ENCODE results near the gene C1QL4. TPM values are rescaled to one million over a fixed set of nuclear protein-coding genes. Genes with fewer than 3 reads are reported as not detected.

C1QL4 gene
- total and polyA plus RNA-seq, 2 of the 8 experiments (the other 6 are each of a cell fraction or from before 2014, with no cell fraction given), result 0.28 to 0.63 TPM

- TF ChIP-seq KDM1A (IDR thresholded peaks at IDR 0.05; ENCODE audit: borderline replicate concordance, low read length), result no peak
- TF ChIP-seq PHF8 (conservative IDR thresholded peaks at IDR 0.05; ENCODE audit: low read depth, low read length), result no peak
- no peak for TF ChIP-seq CHD1 (IDR thresholded peaks at IDR 0.05; ENCODE audit: low read depth, low read length)
These were observed 9.8 kb upstream of the C1QL4 start, which contains the start of gene DNAJC22 (continued) for GRCh38 chr12:49346659-49347310.

All from H1 (cell line).